ENCODE measurements around the gene TERT.

- TF ChIP-seq, protein P1, sequence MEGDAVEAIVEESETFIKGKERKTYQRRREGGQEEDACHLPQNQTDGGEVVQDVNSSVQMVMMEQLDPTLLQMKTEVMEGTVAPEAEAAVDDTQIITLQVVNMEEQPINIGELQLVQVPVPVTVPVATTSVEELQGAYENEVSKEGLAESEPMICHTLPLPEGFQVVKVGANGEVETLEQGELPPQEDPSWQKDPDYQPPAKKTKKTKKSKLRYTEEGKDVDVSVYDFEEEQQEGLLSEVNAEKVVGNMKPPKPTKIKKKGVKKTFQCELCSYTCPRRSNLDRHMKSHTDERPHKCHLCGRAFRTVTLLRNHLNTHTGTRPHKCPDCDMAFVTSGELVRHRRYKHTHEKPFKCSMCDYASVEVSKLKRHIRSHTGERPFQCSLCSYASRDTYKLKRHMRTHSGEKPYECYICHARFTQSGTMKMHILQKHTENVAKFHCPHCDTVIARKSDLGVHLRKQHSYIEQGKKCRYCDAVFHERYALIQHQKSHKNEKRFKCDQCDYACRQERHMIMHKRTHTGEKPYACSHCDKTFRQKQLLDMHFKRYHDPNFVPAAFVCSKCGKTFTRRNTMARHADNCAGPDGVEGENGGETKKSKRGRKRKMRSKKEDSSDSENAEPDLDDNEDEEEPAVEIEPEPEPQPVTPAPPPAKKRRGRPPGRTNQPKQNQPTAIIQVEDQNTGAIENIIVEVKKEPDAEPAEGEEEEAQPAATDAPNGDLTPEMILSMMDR (IDR thresholded peaks at IDR 0.05): no peak
- no peak for TF ChIP-seq EZH2 (IDR thresholded peaks at IDR 0.05; ENCODE audit: borderline replicate concordance, insufficient read depth, low read depth, low read length, poor library complexity, severe bottlenecking)
Measured at GRCh38 chr5:1343315-1343751, 48.5 kb upstream of the TERT start.
